Neural cell (in vitro differentiated cells): ENCODE measurements around the gene SHISA3. TPM values are rescaled to one million over a fixed set of nuclear protein-coding genes. Genes with fewer than 3 reads are reported as not detected.

Experiments used
- H2AFZ ChIP-seq: fragments of 200-600, 300-800 bp; sonication (generic), shearing (Covaris generic); 2 replicates; pipeline ENCODE4 v1.6.0; 2014; ENCODE audit warnings: low read depth, mild to moderate bottlenecking, antibody characterized with exemption, low read length, moderate library complexity
- H3F3A ChIP-seq: fragments of 200-600 bp; shearing (Covaris generic); 2 replicates; pipeline ENCODE4 v1.6.1; 2016; ENCODE audit warnings: mild to moderate bottlenecking, moderate library complexity, mixed read lengths, antibody characterized with exemption, low read length; ENCODE audit not compliant: insufficient read depth, poor library complexity, severe bottlenecking
- H3K27ac ChIP-seq: fragments of 200-600, 300-800 bp; sonication (generic), shearing (Covaris generic); 2 replicates; pipeline ENCODE4 v1.5.1; 2014; ENCODE audit warnings: mild to moderate bottlenecking, low read length, moderate library complexity
- H3K27me3 ChIP-seq: fragments of 300-800, 200-600 bp; sonication (generic), shearing (Covaris generic); 2 replicates; pipeline ENCODE4 v1.6.0; 2014; ENCODE audit warnings: mild to moderate bottlenecking, low read depth, low read length, moderate library complexity; ENCODE audit not compliant: insufficient read depth
- H3K36me3 ChIP-seq: fragments of 300-800, 200-600 bp; sonication (generic), shearing (Covaris generic); 2 replicates; pipeline ENCODE4 v1.5.1; 2014; ENCODE audit warnings: mild to moderate bottlenecking, antibody characterized with exemption, low read length, moderate library complexity; ENCODE audit not compliant: insufficient read depth
- H3K4me2 ChIP-seq: fragments of 300-800, 200-600 bp; sonication (generic), shearing (Covaris generic); 2 replicates; pipeline ENCODE4 v1.6.0; 2014; ENCODE audit warnings: mild to moderate bottlenecking, low read length
- H3K4me3 ChIP-seq: fragments of 300-800, 200-600 bp; sonication (generic), shearing (Covaris generic); 2 replicates; pipeline ENCODE4 v1.5.1; 2014; ENCODE audit warnings: mild to moderate bottlenecking, low read length, moderate library complexity
- H3K79me2 ChIP-seq: fragments of 200-600 bp; shearing (Covaris generic); replicated peaks from 2 replicates; pipeline ENCODE4 v1.6.0; 2014; ENCODE audit warnings: mild to moderate bottlenecking, low read length, moderate library complexity; ENCODE audit not compliant: insufficient read depth
- H3K9ac ChIP-seq: fragments of 300-800, 200-600 bp; sonication (generic), shearing (Covaris generic); 2 replicates; pipeline ENCODE4 v1.6.1; 2016; ENCODE audit warnings: mild to moderate bottlenecking, low read length, mixed read lengths
- H3K9me2 ChIP-seq: fragments of 200-600 bp; shearing (Covaris generic); 2 replicates; pipeline ENCODE4 v1.6.1; 2016; ENCODE audit warnings: mild to moderate bottlenecking, low read length, mixed read lengths; ENCODE audit not compliant: insufficient read depth
- H3K9me3 ChIP-seq: fragments of 200-600, 300-800 bp; sonication (generic), shearing (Covaris generic); 2 replicates; pipeline ENCODE4 v1.6.1; 2016; ENCODE audit warnings: mild to moderate bottlenecking, mixed run types, low read length, moderate library complexity, mixed read lengths
- H4K20me1 ChIP-seq: fragments of 200-600 bp; shearing (Covaris generic); 2 replicates; pipeline ENCODE4 v1.6.1; 2016; ENCODE audit warnings: mild to moderate bottlenecking, mixed run types; ENCODE audit not compliant: insufficient read depth
- EP300 ChIP-seq: fragments of 450-650 bp; conservative IDR thresholded peaks from 2 replicates; pipeline ENCODE4 v1.6.1; 2014; ENCODE audit warnings: antibody characterized with exemption, mild to moderate bottlenecking, moderate library complexity; ENCODE audit not compliant: poor library complexity, severe bottlenecking
- EZH2 ChIP-seq: fragments of 200-600, 300-800 bp; shearing (Covaris generic), sonication (generic); IDR thresholded peaks from 2 replicates; pipeline ENCODE4 v1.6.1; 2014; ENCODE audit warnings: antibody characterized with exemption, low read length, borderline replicate concordance, mild to moderate bottlenecking; ENCODE audit not compliant: insufficient read depth, poor library complexity, severe bottlenecking
- MXI1 ChIP-seq: fragments of 450-650 bp; conservative IDR thresholded peaks from 2 replicates; pipeline ENCODE4 v1.6.1; 2014; ENCODE audit warnings: antibody characterized with exemption, mild to moderate bottlenecking; ENCODE audit not compliant: poor library complexity, severe bottlenecking
- POLR2AphosphoS5 ChIP-seq: IDR thresholded peaks from 2 replicates; pipeline ENCODE4 v1.6.1; 2012
- RAD21 ChIP-seq: fragments of 450-650 bp; conservative IDR thresholded peaks from 2 replicates; pipeline ENCODE4 v1.6.1; 2014; ENCODE audit warnings: antibody characterized with exemption, mild to moderate bottlenecking, moderate library complexity
- SMC3 ChIP-seq: fragments of 450-650 bp; conservative IDR thresholded peaks from 2 replicates; pipeline ENCODE4 v1.6.1; 2014; ENCODE audit warnings: antibody characterized with exemption, mild to moderate bottlenecking, moderate library complexity; ENCODE audit not compliant: poor library complexity
- TAF1 ChIP-seq: IDR thresholded peaks from 2 replicates; pipeline ENCODE4 v1.6.1; 2012; ENCODE audit warnings: low read depth
- polyA plus RNA-seq: library from polyadenylated mRNA; depleted of rRNA; stranded (reverse); fragments of >200 nt; gene quantifications from 2 replicates; pipeline ENCODE4 v1.2.3, GENCODE V29; 2014
- TF ChIP-seq, protein P1 (sequence below): fragments of 450-650 bp; IDR thresholded peaks from 2 replicates; pipeline ENCODE4 v1.5.1; 2014; ENCODE audit warnings: antibody characterized with exemption, mild to moderate bottlenecking, moderate library complexity; ENCODE audit not compliant: poor library complexity, severe bottlenecking

The SHISA3 gene
- polyA plus RNA-seq, 1 donor from 2014 or later = not detected

GRCh38 chr4:42440083-42440482 lies 42.8 kb downstream of the SHISA3 start:
- Histone ChIP-seq H4K20me1 (no peaks in the 10 kb centered on the region), H3F3A (no peaks in the 10 kb centered on the region), H3K27ac (no peak overlapping the region), H3K9me3 (no peaks in the 10 kb centered on the region), H3K79me2 (no peaks in the 10 kb centered on the region), H3K36me3 (no peaks in the 10 kb centered on the region), H2AFZ (no peak overlapping the region), H3K4me3 (no peak overlapping the region), H3K27me3 (no peaks in the 10 kb centered on the region), H3K9me2 (no peaks in the 10 kb centered on the region), H3K4me2 (no peak overlapping the region), H3K9ac (no peak overlapping the region)
- TF ChIP-seq, protein P1, sequence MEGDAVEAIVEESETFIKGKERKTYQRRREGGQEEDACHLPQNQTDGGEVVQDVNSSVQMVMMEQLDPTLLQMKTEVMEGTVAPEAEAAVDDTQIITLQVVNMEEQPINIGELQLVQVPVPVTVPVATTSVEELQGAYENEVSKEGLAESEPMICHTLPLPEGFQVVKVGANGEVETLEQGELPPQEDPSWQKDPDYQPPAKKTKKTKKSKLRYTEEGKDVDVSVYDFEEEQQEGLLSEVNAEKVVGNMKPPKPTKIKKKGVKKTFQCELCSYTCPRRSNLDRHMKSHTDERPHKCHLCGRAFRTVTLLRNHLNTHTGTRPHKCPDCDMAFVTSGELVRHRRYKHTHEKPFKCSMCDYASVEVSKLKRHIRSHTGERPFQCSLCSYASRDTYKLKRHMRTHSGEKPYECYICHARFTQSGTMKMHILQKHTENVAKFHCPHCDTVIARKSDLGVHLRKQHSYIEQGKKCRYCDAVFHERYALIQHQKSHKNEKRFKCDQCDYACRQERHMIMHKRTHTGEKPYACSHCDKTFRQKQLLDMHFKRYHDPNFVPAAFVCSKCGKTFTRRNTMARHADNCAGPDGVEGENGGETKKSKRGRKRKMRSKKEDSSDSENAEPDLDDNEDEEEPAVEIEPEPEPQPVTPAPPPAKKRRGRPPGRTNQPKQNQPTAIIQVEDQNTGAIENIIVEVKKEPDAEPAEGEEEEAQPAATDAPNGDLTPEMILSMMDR = no peak
- TF ChIP-seq POLR2AphosphoS5 = no peak

- Histone ChIP-seq H3K9ac (no peak overlapping the region), H4K20me1 (no peaks in the 10 kb centered on the region), H3K9me3 (no peaks in the 10 kb centered on the region), H3K36me3 (no peaks in the 10 kb centered on the region), H2AFZ (no peak overlapping the region), H3K4me2 (no peak overlapping the region), H3K79me2 (no peaks in the 10 kb centered on the region), H3K27ac (no peak overlapping the region), H3K27me3 (no peaks in the 10 kb centered on the region), H3K9me2 (no peaks in the 10 kb centered on the region), H3F3A (no peaks in the 10 kb centered on the region), H3K4me3 (no peak overlapping the region)
- no peak for TF ChIP-seq EZH2
Measured at GRCh38 chr4:42442601-42443000, 45.3 kb downstream of the SHISA3 start.

DNA sequence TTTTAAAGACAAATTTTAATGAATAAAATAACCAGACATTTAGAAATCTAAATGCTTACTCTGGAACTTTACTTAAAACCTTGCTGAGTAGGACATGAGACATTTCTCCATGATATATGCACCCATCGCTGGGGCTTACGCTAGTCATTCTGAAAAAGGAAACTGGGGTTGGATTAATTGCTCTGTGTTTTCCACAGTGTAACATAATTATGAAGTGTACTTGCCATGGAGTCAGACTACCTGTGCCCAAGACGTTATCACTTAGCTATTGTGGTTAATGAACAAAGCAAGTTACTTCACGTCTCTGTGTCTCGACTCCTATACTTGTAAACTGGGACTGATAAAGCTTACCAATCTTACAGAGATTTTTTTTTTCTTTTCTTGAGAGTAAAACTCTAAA lies 47.8 kb downstream of the SHISA3 start:
- H3K4me3 ChIP-seq = no peak overlapping the region
- H2AFZ ChIP-seq = no peak overlapping the region
- H3K27me3 ChIP-seq = no peaks in the 10 kb centered on the region
- no peaks in the 10 kb centered on the region for H3K79me2 ChIP-seq
- H3K9ac ChIP-seq = no peak overlapping the region
- H3F3A ChIP-seq = no peaks in the 10 kb centered on the region
- H4K20me1 ChIP-seq = no peaks in the 10 kb centered on the region
- no peaks in the 10 kb centered on the region for H3K9me3 ChIP-seq
- H3K27ac ChIP-seq = no peak overlapping the region
- TF ChIP-seq EZH2 (no peak), EP300 (no peak), RAD21 (no peak)
- TF ChIP-seq, protein P1 = no peak
- no peak overlapping the region for H3K4me2 ChIP-seq
- H3K9me2 ChIP-seq = no peaks in the 10 kb centered on the region
- H3K36me3 ChIP-seq = no peaks in the 10 kb centered on the region

- H3K9ac ChIP-seq = no peak overlapping the region
- H3K27me3 ChIP-seq = no peaks in the 10 kb centered on the region
- H3F3A ChIP-seq = no peaks in the 10 kb centered on the region
- no peaks in the 10 kb centered on the region for H3K79me2 ChIP-seq
- no peaks in the 10 kb centered on the region for H3K36me3 ChIP-seq
- no peak overlapping the region for H2AFZ ChIP-seq
- H3K4me3 ChIP-seq = no peak overlapping the region
- H3K27ac ChIP-seq = no peak overlapping the region
- H4K20me1 ChIP-seq = no peaks in the 10 kb centered on the region
- H3K9me2 ChIP-seq = no peaks in the 10 kb centered on the region
- no peaks in the 10 kb centered on the region for H3K9me3 ChIP-seq
- H3K4me2 ChIP-seq = no peak overlapping the region
- TF ChIP-seq TAF1 (no peak), EP300 (no peak), SMC3 (no peak), RAD21 (no peak), EZH2 (no peak), MXI1 (no peak), POLR2AphosphoS5 (no peak)
- TF ChIP-seq, protein P1 = no peak
Measured at GRCh38 chr4:42446823-42447222, 49.5 kb downstream of the SHISA3 start.
